Measurements from ENCODE around the gene REELD1. TPM values are rescaled to one million over a fixed set of nuclear protein-coding genes. Genes with fewer than 3 reads are reported as not detected.

REELD1 gene
- total RNA-seq, 1 donor from 2014 or later, result not detected

DNA sequence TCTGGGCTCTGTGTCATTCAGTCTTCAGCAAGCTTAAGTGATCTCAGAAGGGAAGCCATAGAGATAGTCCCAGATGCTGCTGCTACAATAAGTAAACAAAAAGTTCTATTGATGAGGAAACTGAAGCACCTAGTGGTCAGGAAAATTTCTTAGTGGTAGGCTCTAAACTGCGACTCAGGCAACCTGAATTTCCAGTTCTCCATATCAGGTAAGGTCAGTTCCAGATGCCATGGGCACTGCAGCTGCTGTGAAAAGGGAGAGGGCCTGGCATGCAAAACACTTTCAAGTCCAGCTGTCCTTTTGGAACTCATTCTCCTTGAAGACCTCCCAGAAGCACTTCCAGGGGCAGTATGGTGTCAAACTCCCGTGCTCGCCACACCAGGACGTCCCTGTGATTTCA lies 46.2 kb downstream of the REELD1 start:
- peaks cover 3% of the 10 kb centered on the region for H3K36me3 Mint-ChIP-seq (ENCODE audit: low read depth)
- H3K4me1 Mint-ChIP-seq, result peaks cover 1% of the 10 kb centered on the region
- H3K9me3 Mint-ChIP-seq, result no peaks in the 10 kb centered on the region
- H3K27ac Mint-ChIP-seq (ENCODE audit: unreplicated experiment), result no peak overlapping the region
- DNase-seq (ENCODE audit: low read depth, low spot score), result no peak
- H3K4me3 Mint-ChIP-seq, result no peak overlapping the region
- TF ChIP-seq, protein P1, sequence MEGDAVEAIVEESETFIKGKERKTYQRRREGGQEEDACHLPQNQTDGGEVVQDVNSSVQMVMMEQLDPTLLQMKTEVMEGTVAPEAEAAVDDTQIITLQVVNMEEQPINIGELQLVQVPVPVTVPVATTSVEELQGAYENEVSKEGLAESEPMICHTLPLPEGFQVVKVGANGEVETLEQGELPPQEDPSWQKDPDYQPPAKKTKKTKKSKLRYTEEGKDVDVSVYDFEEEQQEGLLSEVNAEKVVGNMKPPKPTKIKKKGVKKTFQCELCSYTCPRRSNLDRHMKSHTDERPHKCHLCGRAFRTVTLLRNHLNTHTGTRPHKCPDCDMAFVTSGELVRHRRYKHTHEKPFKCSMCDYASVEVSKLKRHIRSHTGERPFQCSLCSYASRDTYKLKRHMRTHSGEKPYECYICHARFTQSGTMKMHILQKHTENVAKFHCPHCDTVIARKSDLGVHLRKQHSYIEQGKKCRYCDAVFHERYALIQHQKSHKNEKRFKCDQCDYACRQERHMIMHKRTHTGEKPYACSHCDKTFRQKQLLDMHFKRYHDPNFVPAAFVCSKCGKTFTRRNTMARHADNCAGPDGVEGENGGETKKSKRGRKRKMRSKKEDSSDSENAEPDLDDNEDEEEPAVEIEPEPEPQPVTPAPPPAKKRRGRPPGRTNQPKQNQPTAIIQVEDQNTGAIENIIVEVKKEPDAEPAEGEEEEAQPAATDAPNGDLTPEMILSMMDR (conservative IDR thresholded peaks at IDR 0.05), result no peak
- no peaks in the 10 kb centered on the region for H3K27me3 Mint-ChIP-seq (ENCODE audit: low read depth)

DNA sequence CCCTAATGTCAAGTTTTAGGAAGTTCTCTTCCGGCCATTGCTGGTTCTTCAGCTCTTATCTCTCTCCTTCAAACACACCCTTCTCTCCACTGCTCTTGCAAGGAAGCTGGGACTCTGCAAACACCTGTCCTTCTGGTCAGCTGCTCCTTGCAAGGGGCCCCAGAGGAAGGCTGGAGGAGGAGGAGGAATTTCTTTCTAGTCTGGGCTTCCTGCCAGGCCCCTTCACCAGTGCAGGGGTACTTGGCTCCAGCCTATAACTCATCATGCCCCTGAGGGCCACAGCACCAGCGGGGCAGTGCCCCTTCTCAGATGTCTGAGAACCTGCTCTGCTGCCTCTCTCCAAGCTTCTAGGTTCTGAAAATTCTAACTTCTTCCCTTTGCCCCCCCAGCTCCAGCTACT lies 46.7 kb downstream of the REELD1 start:
- H3K36me3 Mint-ChIP-seq (ENCODE audit: low read depth), result peaks cover 3% of the 10 kb centered on the region
- H3K4me1 Mint-ChIP-seq, result peaks cover 6% of the 10 kb centered on the region
- DNase-seq (ENCODE audit: low read depth, low spot score), result no peak
- TF ChIP-seq, protein P1 (conservative IDR thresholded peaks at IDR 0.05), result no peak
- no peaks in the 10 kb centered on the region for H3K27me3 Mint-ChIP-seq (ENCODE audit: low read depth)
- H3K27ac Mint-ChIP-seq (ENCODE audit: unreplicated experiment), result no peak overlapping the region
- no peak overlapping the region for H3K4me3 Mint-ChIP-seq
- no peaks in the 10 kb centered on the region for H3K9me3 Mint-ChIP-seq

DNA sequence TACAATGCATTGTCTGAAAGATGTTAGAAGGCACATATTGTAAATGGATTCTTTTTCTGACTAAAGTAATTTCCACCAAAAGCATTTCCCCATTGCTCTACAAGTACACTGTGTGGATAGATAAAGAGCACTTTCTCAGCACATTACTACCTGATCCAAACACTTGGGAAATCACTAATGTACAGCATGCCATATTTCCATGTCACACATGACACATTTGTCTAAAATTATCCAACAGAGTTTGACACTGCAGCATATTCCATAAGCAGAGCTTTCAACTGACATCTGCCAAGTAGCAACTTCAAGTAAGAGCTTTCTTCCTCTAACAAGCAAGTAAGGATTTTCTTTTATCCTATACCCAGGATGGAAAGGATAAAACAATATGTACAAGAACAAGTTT lies 49.5 kb downstream of the REELD1 start:
- H3K4me1 Mint-ChIP-seq, result peaks cover 10% of the 10 kb centered on the region
- no peak overlapping the region for H3K27ac Mint-ChIP-seq (ENCODE audit: unreplicated experiment)
- H3K4me3 Mint-ChIP-seq, result no peak overlapping the region
- H3K9me3 Mint-ChIP-seq, result no peaks in the 10 kb centered on the region
- H3K27me3 Mint-ChIP-seq (ENCODE audit: low read depth), result no peaks in the 10 kb centered on the region
- DNase-seq (ENCODE audit: low read depth, low spot score), result no peak
- H3K36me3 Mint-ChIP-seq (ENCODE audit: low read depth), result peaks cover 3% of the 10 kb centered on the region
- TF ChIP-seq, protein P1 (conservative IDR thresholded peaks at IDR 0.05), result no peak

DNA sequence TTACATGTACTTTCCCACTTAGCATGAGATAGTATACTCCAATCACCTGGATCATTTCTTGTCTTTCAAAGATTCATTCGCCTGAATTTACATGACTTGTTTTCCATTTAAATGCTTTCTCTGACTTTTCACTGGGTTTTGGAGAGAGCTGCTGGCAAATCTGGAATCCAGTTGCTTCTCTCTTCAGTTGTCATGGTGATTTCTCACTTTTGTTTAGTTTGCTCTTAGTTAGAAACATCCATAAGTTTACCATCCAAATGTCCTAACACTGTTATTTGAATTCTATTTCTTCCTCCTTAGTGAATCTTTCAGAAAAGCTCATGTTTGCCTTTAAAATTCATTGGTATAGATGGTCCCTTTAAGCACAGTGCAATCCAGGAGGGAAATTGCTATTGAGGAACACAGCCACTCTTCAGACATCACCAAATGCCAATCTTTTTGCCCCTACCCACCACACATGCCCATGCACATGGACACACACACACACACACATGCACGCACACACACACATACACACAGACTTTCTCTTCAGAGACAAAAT lies 51.7 kb downstream of the REELD1 start:
- H3K4me1 Mint-ChIP-seq, result peaks cover 10% of the 10 kb centered on the region
- H3K27me3 Mint-ChIP-seq (ENCODE audit: low read depth), result no peaks in the 10 kb centered on the region
- H3K4me3 Mint-ChIP-seq, result no peak overlapping the region
- TF ChIP-seq, protein P1 (conservative IDR thresholded peaks at IDR 0.05), result no peak
- H3K9me3 Mint-ChIP-seq, result no peaks in the 10 kb centered on the region
- peaks cover 3% of the 10 kb centered on the region for H3K36me3 Mint-ChIP-seq (ENCODE audit: low read depth)
- no peak for DNase-seq (ENCODE audit: low read depth, low spot score)
- H3K27ac Mint-ChIP-seq (ENCODE audit: unreplicated experiment), result peak overlapping the region; percentile 11

DNA sequence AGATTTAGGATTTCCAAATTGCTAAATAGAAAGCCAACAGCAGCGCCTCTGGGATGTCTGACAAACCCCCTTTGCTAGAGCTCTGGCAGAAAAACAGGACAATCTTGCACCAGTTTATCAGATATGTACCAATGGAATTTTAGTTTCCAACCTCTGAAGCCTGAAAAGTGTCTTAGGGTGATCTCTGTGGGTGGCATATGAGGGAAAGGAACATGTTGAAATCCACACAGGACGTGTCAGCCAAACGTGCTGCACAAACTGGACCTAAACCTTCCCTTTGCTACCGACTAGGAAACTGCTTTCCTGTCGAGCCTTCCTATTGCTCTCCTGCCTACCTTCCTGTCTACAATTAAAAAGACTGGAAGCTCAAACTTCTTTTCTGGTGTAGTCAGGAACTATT lies 53.5 kb downstream of the REELD1 start:
- Mint-ChIP-seq H3K9me3 (no peaks in the 10 kb centered on the region), H3K36me3 (ENCODE audit: low read depth) (peaks cover 3% of the 10 kb centered on the region), H3K4me1 (peaks cover 10% of the 10 kb centered on the region), H3K4me3 (no peak overlapping the region), H3K27me3 (ENCODE audit: low read depth) (no peaks in the 10 kb centered on the region), H3K27ac (ENCODE audit: unreplicated experiment) (no peak overlapping the region)
- no peak for DNase-seq (ENCODE audit: low read depth, low spot score)
- TF ChIP-seq, protein P1 (conservative IDR thresholded peaks at IDR 0.05), result no peak
